DND-41 (cell line): Measurements from ENCODE around the gene PGPEP1.

Source experiments
- CTCF ChIP-seq: IDR thresholded peaks from 2 replicates; pipeline ENCODE4 v1.5.1; 2012; ENCODE audit warnings: borderline replicate concordance, low read length, moderate library complexity, mild to moderate bottlenecking; ENCODE audit not compliant: poor library complexity, severe bottlenecking; ENCODE audit errors: extremely low read depth
- EZH2 ChIP-seq: IDR thresholded peaks from 3 replicates; pipeline ENCODE4 v1.6.1; 2012; ENCODE audit warnings: borderline replicate concordance, low read depth, mild to moderate bottlenecking, moderate library complexity, low read length, inconsistent platforms; ENCODE audit not compliant: severe bottlenecking

- TF ChIP-seq CTCF (no peak), EZH2 (no peak)
These were observed 78.2 kb downstream of the PGPEP1 start for GRCh38 chr19:18418483-18419194.
